GM12878 (cell line): ENCODE measurements around the gene PSMD12. TPM values are rescaled to one million over a fixed set of nuclear protein-coding genes. Genes with fewer than 3 reads are reported as not detected.

Source experiments
- BCL11A ChIP-seq: IDR thresholded peaks from 2 replicates; pipeline ENCODE4 v1.6.1; 2011; ENCODE audit warnings: low read depth, low read length
- CEBPB ChIP-seq, 2 experiments: fragments of 150-350 bp in 1 of 2; IDR thresholded peaks; 2 replicates each; pipeline ENCODE4 v1.6.1; 2012 to 2014; ENCODE audit warnings: low read depth in 2 of 2, low read length in 2 of 2, borderline replicate concordance in 1 of 2, inconsistent platforms in 1 of 2
- CHD4 ChIP-seq: fragments of 200-600 bp; sonication (generic); IDR thresholded peaks from 2 replicates; pipeline ENCODE4 v1.6.1; 2016; ENCODE audit warnings: mild to moderate bottlenecking
- DPF2 ChIP-seq: fragments of 450-650 bp; IDR thresholded peaks from 2 replicates; pipeline ENCODE4 v1.6.1; 2017; ENCODE audit warnings: mild to moderate bottlenecking
- EGR1 ChIP-seq, 2 experiments: IDR thresholded peaks; 1 replicate in 1 of 2; 2 replicates in 1 of 2; pipeline ENCODE4 v1.6.1; 2011 to 2012; ENCODE audit warnings: low read depth in 2 of 2, low read length in 2 of 2, borderline replicate concordance in 1 of 2, mild to moderate bottlenecking in 1 of 2, moderate library complexity in 1 of 2
- GATAD2B ChIP-seq: fragments of 450-650 bp; conservative IDR thresholded peaks from 2 replicates; pipeline ENCODE4 v1.6.1; 2017; ENCODE audit warnings: low read depth, mild to moderate bottlenecking, moderate library complexity
- IKZF2 ChIP-seq, 2 experiments: fragments of 450-650 bp; IDR thresholded peaks; 2 replicates each; pipeline ENCODE4 v1.6.1; 2017; ENCODE audit warnings: mild to moderate bottlenecking in 2 of 2, moderate library complexity in 2 of 2
- JUNB ChIP-seq: IDR thresholded peaks from 2 replicates; pipeline ENCODE4 v1.6.1; 2016; ENCODE audit warnings: antibody characterized with exemption, mild to moderate bottlenecking
- MTA3 ChIP-seq: IDR thresholded peaks from 2 replicates; pipeline ENCODE4 v1.6.1; 2012; ENCODE audit warnings: low read length, inconsistent platforms, borderline replicate concordance
- MYB ChIP-seq: fragments of 150-350 bp; IDR thresholded peaks from 2 replicates; pipeline ENCODE4 v1.6.1; 2014; ENCODE audit warnings: mild to moderate bottlenecking, low read depth, low read length, borderline replicate concordance
- NFXL1 ChIP-seq: fragments of 450-650 bp; IDR thresholded peaks from 2 replicates; pipeline ENCODE4 v1.6.1; 2017; ENCODE audit warnings: antibody characterized with exemption, mild to moderate bottlenecking, borderline replicate concordance
- NFYA ChIP-seq: IDR thresholded peaks from 2 replicates; pipeline ENCODE4 v1.6.1; 2011; ENCODE audit warnings: low read depth, mild to moderate bottlenecking, low read length, improper control_type of control experiment, borderline replicate concordance
- RAD51 ChIP-seq: fragments of 450-650 bp; IDR thresholded peaks from 2 replicates; pipeline ENCODE4 v1.6.1; 2016; ENCODE audit warnings: moderate library complexity, mild to moderate bottlenecking, inconsistent platforms
- RUNX3 ChIP-seq: IDR thresholded peaks from 2 replicates; pipeline ENCODE4 v1.6.1; 2012; ENCODE audit warnings: low read length, inconsistent platforms
- SP1 ChIP-seq: IDR thresholded peaks from one replicate; pipeline ENCODE4 v1.6.1; 2011; ENCODE audit warnings: low read depth, low read length
- SREBF1 ChIP-seq: IDR thresholded peaks from 2 replicates; pipeline ENCODE4 v1.6.1; 2012; ENCODE audit warnings: mild to moderate bottlenecking, low read length
- ZNF274 ChIP-seq: IDR thresholded peaks from one replicate; pipeline ENCODE4 v1.8.0; 2011; ENCODE audit not compliant: insufficient read length, insufficient read depth
- polyA plus RNA-seq, 11 experiments: library from polyadenylated mRNA; depleted of rRNA in 4 of 11; unstranded in 6 of 11; stranded (reverse) in 5 of 11; fragments of >200 nt; fragmentation: Nextera tagmentation in 4 of 11; fragmentation: Illumina TruSeq in 1 of 11; extraction: Ambion mirVana in 4 of 11; extraction: Trizol in 1 of 11; gene quantifications; 1 replicate in 1 of 11; 2 replicates in 10 of 11; pipeline versions ENCODE4 v1.2.1 to v1.2.3, GENCODE V29; 2011 to 2016; ENCODE audit warnings: inconsistent platforms in 2 of 11, missing spikeins in 2 of 11, low read depth in 1 of 11
- total RNA-seq, 4 experiments: library from RNA; depleted of rRNA in 3 of 4; stranded (reverse); fragments of >200 nt in 3 of 4; fragmentation: Illumina TruSeq in 1 of 4; extraction: Trizol in 1 of 4; gene quantifications; 2 replicates each; pipeline versions ENCODE4 v1.2.1 to v1.2.3, GENCODE V29; 2013 to 2021
- TF ChIP-seq, protein P1 (sequence below): fragments of 450-650 bp; IDR thresholded peaks from 2 replicates; pipeline ENCODE4 v1.6.1; 2016; ENCODE audit warnings: mild to moderate bottlenecking
- TF ChIP-seq, protein P2 (sequence below): IDR thresholded peaks from 2 replicates; pipeline ENCODE4 v1.6.1; 2011; ENCODE audit warnings: low read depth, low read length, improper control_type of control experiment, borderline replicate concordance
- TF ChIP-seq, protein P3 (sequence below): IDR thresholded peaks from 2 replicates; pipeline ENCODE4 v1.6.1; 2011; ENCODE audit warnings: borderline replicate concordance, low read depth, mild to moderate bottlenecking, moderate library complexity, mixed read lengths, low read length; ENCODE audit not compliant: insufficient read depth; ENCODE audit errors: extremely low read length
- TF ChIP-seq, protein P4 (sequence below): fragments of 450-650 bp; IDR thresholded peaks from 2 replicates; pipeline ENCODE4 v1.6.1; 2016; ENCODE audit warnings: mild to moderate bottlenecking
- TF ChIP-seq, protein P5 (sequence below): IDR thresholded peaks from 2 replicates; pipeline ENCODE4 v1.6.1; 2012; ENCODE audit warnings: low read depth, low read length, improper control_type of control experiment

Gene PSMD12
- total and polyA plus RNA-seq, 10 of the 15 experiments (the other 5 are each of a cell fraction or from before 2014, with no cell fraction given), result 19.8 to 149 (median 47.5) TPM

DNA sequence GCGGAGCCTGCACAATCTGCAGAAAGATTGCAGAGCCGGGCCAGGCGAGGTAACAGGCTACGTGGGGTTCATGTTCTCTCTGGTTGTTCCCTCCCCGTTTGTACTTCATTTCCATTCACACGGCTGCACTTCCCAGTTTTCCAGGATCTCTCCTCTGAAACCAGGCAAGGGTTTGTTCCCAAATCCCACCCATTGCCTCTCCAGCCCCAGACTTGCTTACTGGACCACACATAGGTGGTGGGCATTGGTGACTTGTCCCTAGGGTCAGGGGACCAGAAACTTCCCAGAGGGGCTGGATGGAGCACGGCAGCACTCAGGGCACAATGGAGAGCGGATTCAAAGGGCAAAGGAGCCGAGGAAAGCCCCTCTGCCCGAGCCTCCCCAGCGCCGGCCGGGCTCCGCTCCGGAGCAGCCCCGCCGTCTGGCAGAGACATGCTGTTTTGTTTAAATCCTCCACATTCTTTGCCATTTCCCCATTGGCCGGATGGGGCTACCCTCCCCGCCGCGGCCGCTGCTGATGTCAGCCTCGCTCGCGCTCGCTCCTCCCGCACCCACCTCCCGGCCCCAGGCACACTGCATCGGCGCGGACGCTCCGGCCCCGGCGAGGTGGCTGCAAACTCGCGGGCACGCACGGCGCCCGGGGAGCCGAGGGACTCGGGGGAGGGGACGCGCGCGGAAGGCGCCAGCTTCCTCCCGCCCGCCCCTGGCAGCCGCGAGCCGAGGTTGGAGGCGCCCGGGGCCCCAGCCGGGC is 10.5 kb upstream of the PSMD12 start, which contains the start of gene PITPNC1 (continued):
- TF ChIP-seq IKZF2 (IDR thresholded peaks at IDR 0.05), result no peak
- TF ChIP-seq JUNB, result no peak
- TF ChIP-seq ZNF274, result no peak
- TF ChIP-seq EGR1 (IDR thresholded peaks at IDR 0.05; ENCODE audit: borderline replicate concordance in 1 of 2, low read depth in 2 of 2, low read length in 2 of 2), result no peak
- TF ChIP-seq SP1, result no peak
- TF ChIP-seq RUNX3, result no peak; the same call in 1 of the 2 replicates
- TF ChIP-seq, protein P1, sequence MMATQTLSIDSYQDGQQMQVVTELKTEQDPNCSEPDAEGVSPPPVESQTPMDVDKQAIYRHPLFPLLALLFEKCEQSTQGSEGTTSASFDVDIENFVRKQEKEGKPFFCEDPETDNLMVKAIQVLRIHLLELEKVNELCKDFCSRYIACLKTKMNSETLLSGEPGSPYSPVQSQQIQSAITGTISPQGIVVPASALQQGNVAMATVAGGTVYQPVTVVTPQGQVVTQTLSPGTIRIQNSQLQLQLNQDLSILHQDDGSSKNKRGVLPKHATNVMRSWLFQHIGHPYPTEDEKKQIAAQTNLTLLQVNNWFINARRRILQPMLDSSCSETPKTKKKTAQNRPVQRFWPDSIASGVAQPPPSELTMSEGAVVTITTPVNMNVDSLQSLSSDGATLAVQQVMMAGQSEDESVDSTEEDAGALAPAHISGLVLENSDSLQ, result no peak
- TF ChIP-seq CHD4, result no peak
- no peak for TF ChIP-seq NFYA
- TF ChIP-seq MTA3, result no peak
- no peak for TF ChIP-seq BCL11A
- no peak for TF ChIP-seq CEBPB (IDR thresholded peaks at IDR 0.05; ENCODE audit: borderline replicate concordance in 1 of 2, low read depth in 2 of 2, low read length in 2 of 2)
- TF ChIP-seq, protein P2, sequence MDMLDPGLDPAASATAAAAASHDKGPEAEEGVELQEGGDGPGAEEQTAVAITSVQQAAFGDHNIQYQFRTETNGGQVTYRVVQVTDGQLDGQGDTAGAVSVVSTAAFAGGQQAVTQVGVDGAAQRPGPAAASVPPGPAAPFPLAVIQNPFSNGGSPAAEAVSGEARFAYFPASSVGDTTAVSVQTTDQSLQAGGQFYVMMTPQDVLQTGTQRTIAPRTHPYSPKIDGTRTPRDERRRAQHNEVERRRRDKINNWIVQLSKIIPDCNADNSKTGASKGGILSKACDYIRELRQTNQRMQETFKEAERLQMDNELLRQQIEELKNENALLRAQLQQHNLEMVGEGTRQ, result no peak
- TF ChIP-seq, protein P3, sequence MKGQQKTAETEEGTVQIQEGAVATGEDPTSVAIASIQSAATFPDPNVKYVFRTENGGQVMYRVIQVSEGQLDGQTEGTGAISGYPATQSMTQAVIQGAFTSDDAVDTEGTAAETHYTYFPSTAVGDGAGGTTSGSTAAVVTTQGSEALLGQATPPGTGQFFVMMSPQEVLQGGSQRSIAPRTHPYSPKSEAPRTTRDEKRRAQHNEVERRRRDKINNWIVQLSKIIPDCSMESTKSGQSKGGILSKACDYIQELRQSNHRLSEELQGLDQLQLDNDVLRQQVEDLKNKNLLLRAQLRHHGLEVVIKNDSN, result no peak
- TF ChIP-seq, protein P4, sequence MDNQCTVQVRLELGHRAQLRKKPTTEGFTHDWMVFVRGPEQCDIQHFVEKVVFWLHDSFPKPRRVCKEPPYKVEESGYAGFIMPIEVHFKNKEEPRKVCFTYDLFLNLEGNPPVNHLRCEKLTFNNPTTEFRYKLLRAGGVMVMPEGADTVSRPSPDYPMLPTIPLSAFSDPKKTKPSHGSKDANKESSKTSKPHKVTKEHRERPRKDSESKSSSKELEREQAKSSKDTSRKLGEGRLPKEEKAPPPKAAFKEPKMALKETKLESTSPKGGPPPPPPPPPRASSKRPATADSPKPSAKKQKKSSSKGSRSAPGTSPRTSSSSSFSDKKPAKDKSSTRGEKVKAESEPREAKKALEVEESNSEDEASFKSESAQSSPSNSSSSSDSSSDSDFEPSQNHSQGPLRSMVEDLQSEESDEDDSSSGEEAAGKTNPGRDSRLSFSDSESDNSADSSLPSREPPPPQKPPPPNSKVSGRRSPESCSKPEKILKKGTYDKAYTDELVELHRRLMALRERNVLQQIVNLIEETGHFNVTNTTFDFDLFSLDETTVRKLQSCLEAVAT, result no peak
- TF ChIP-seq GATAD2B, result peak; percentile 70
- TF ChIP-seq RAD51, result no peak
- peak; percentile 72 for TF ChIP-seq DPF2
- no peak for TF ChIP-seq MYB
- peak; percentile 87; the same call in 1 of the 2 replicates for TF ChIP-seq NFXL1
- no peak for TF ChIP-seq SREBF1
- TF ChIP-seq, protein P5, sequence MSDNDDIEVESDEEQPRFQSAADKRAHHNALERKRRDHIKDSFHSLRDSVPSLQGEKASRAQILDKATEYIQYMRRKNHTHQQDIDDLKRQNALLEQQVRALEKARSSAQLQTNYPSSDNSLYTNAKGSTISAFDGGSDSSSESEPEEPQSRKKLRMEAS, result peak; percentile 71; the same call in 1 of the 2 replicates
